GM12878 (cell line): ENCODE results near the gene C2CD4D. TPM values are rescaled to one million over a fixed set of nuclear protein-coding genes. Genes with fewer than 3 reads are reported as not detected.

ENCODE experiments used
- ATAC-seq: fragments of 200-7000 bp; cut with Tn5 transposase; 3 replicates; pipeline ENCODE4 v1.9.1; 2020; ENCODE audit warnings: mild to moderate bottlenecking, moderate library complexity
- BruUV-seq: library from RNA; stranded (reverse); fragments of 400-500 nt; replicated peaks from 2 replicates; lab custom pipeline; 2021; lab: Mats Ljungman, UMichigan
- CTCF ChIA-PET: fragments of 300-600 bp; sonication (Branson Sonifier 250); formaldehyde crosslinking; extraction: SDS; loops from one replicate; lab custom pipeline; 2021; ENCODE audit warnings: inconsistent platforms; lab: Yijun Ruan, JAX
- POLR2A ChIA-PET: fragments of 350-600 bp; formaldehyde crosslinking; extraction: SDS; loops from one replicate; lab custom pipeline; 2021; ENCODE audit warnings: inconsistent platforms; lab: Charles Lee
- RAD21 ChIA-PET: fragments of 300-600 bp; sonication (Branson Sonifier 250); formaldehyde crosslinking; loops from one replicate; lab custom pipeline; 2023; ENCODE audit warnings: antibody characterized with exemption; ENCODE audit not compliant: unreplicated experiment; lab: Charles Lee
- SMC1A ChIA-PET: fragments of 300-600 bp; sonication (Branson Sonifier 250); formaldehyde crosslinking; loops from one replicate; lab custom pipeline; 2023; ENCODE audit not compliant: unreplicated experiment, uncharacterized antibody; lab: Charles Lee
- DNase-seq: peaks from one replicate; pipeline ENCODE4 v3.0.0-alpha.2; 2011; ENCODE audit warnings: low read depth, low spot score
- FAIRE-seq: peaks from 3 replicates; lab custom pipeline; 2011; peaks lifted over from hg19 to GRCh38; lab: Jason Lieb, UNC
- H2AFZ ChIP-seq: 2 replicates; pipeline ENCODE4 v1.6.0; 2011; ENCODE audit warnings: low read depth, low read length, control low read depth; ENCODE audit not compliant: control insufficient read depth
- H3K27ac ChIP-seq: 2 replicates; pipeline ENCODE4 v1.5.1; 2011; ENCODE audit warnings: control low read depth; ENCODE audit not compliant: control insufficient read depth, insufficient read depth
- H3K27me3 ChIP-seq, 2 experiments: replicated peaks in 1 of 2; 2 replicates each; pipeline versions ENCODE4 v1.6.0 to v1.6.1; 2011; ENCODE audit warnings: low read length in 1 of 2; ENCODE audit not compliant: control insufficient read depth in 2 of 2, insufficient read depth in 2 of 2
- H3K36me3 ChIP-seq, 2 experiments: 2 replicates each; pipeline ENCODE4 v1.5.1; 2011; ENCODE audit warnings: low read length in 1 of 2; ENCODE audit not compliant: control insufficient read depth in 2 of 2, insufficient read depth in 2 of 2
- H3K4me1 ChIP-seq: 2 replicates; pipeline ENCODE4 v1.6.1; 2011; ENCODE audit warnings: mild to moderate bottlenecking, low read length, moderate library complexity, mixed read lengths; ENCODE audit not compliant: control insufficient read depth, insufficient read depth
- H3K4me2 ChIP-seq: 2 replicates; pipeline ENCODE4 v1.6.0; 2011; ENCODE audit warnings: control low read depth; ENCODE audit not compliant: control insufficient read depth, insufficient read depth
- H3K4me3 ChIP-seq: fragments of 200-600 bp; sonication (generic); 2 replicates; pipeline ENCODE4 v1.5.1; 2016
- H3K79me2 ChIP-seq: 2 replicates; pipeline ENCODE4 v1.6.0; 2011; ENCODE audit warnings: low read length; ENCODE audit not compliant: control insufficient read depth, insufficient read depth
- H3K9ac ChIP-seq: 2 replicates; pipeline ENCODE4 v1.8.0; 2011; ENCODE audit warnings: low read length, control low read depth, mixed read lengths; ENCODE audit not compliant: control insufficient read depth, insufficient read depth
- H3K9me3 ChIP-seq: replicated peaks from 3 replicates; pipeline ENCODE4 v1.5.1; 2011; ENCODE audit warnings: mild to moderate bottlenecking, low read length; ENCODE audit not compliant: control insufficient read depth, insufficient read depth
- H4K20me1 ChIP-seq: 2 replicates; pipeline ENCODE4 v1.6.0; 2011; ENCODE audit not compliant: control insufficient read depth, insufficient read depth
- CREM ChIP-seq: IDR thresholded peaks from 2 replicates; pipeline ENCODE4 v1.6.1; 2014; ENCODE audit warnings: antibody characterized with exemption, low read depth
- CTCF ChIP-seq, 3 experiments: IDR thresholded peaks in 2 of 3; conservative IDR thresholded peaks in 1 of 3; 2 replicates each; pipeline ENCODE4 v1.5.1; 2011; ENCODE audit warnings: low read depth in 3 of 3, low read length in 3 of 3, mild to moderate bottlenecking in 3 of 3, control low read depth in 2 of 3, moderate library complexity in 2 of 3, inconsistent platforms in 1 of 3, mixed read lengths in 1 of 3; ENCODE audit not compliant: control insufficient read depth in 2 of 3, insufficient read depth in 1 of 3; ENCODE audit errors: extremely low read depth in 1 of 3
- RELA ChIP-seq: fragments of 450-650 bp; IDR thresholded peaks from 2 replicates; pipeline ENCODE4 v1.8.0; 2014; ENCODE audit warnings: borderline replicate concordance; ENCODE audit not compliant: partially characterized antibody
- SP1 ChIP-seq: IDR thresholded peaks from one replicate; pipeline ENCODE4 v1.6.1; 2011; ENCODE audit warnings: low read depth, low read length
- TCF7 ChIP-seq: IDR thresholded peaks from 2 replicates; pipeline ENCODE4 v1.6.1; 2014; ENCODE audit warnings: antibody characterized with exemption, borderline replicate concordance
- WGBS: methylation state at CpG from one replicate; pipeline ENCODE4 v1.1.6; 2016; ENCODE audit warnings: low lambda C conversion rate; ENCODE audit not compliant: insufficient replicate concordance, insufficient coverage; ENCODE audit errors: missing lambda C conversion rate; 5-methylcytosine and 5-hydroxymethylcytosine counted together
- in situ Hi-C: fragments of 300-500 bp; cut with MboI; formaldehyde crosslinking; loops from 9 replicates; pipeline ENCODE4 v1.14.3; 2018; ENCODE audit warnings: mixed read lengths
- intact Hi-C: fragments of 100-400 bp; cut with micrococcal nuclease; formaldehyde crosslinking; loops from one replicate; pipeline ENCODE4 v1.14.2; 2022; ENCODE audit not compliant: unreplicated experiment
- polyA plus RNA-seq, 11 experiments: library from polyadenylated mRNA; depleted of rRNA in 4 of 11; unstranded in 6 of 11; stranded (reverse) in 5 of 11; fragments of >200 nt; fragmentation: Nextera tagmentation in 4 of 11; fragmentation: Illumina TruSeq in 1 of 11; extraction: Ambion mirVana in 4 of 11; extraction: Trizol in 1 of 11; gene quantifications; 1 replicate in 1 of 11; 2 replicates in 10 of 11; pipeline versions ENCODE4 v1.2.1 to v1.2.3, GENCODE V29; 2011 to 2016; ENCODE audit warnings: inconsistent platforms in 2 of 11, missing spikeins in 2 of 11, low read depth in 1 of 11
- total RNA-seq, 4 experiments: library from RNA; depleted of rRNA in 3 of 4; stranded (reverse); fragments of >200 nt in 3 of 4; fragmentation: Illumina TruSeq in 1 of 4; extraction: Trizol in 1 of 4; gene quantifications; 2 replicates each; pipeline versions ENCODE4 v1.2.1 to v1.2.3, GENCODE V29; 2013 to 2021

C2CD4D gene
- total and polyA plus RNA-seq, 10 of the 15 experiments (the other 5 are each of a cell fraction or from before 2014, with no cell fraction given): 0.03 to 0.67 (median 0.13) TPM; not detected in 4

GRCh38 chr1:151819227-151819835 lies 20.3 kb downstream of the C2CD4D start:
- ATAC-seq: no peak
- WGBS: 47% methylated on average over 12 of the region's 12 CpGs

More at GRCh38 chr1:151819227-151819835, 20.3 kb downstream of the C2CD4D start:
- in situ Hi-C loops: no loop called here
- Histone ChIP-seq H3K4me2 (no peak overlapping the region), H3K27me3 (peaks cover 0 to 1% of the 10 kb centered on the region in 2 experiments; a peak in 2 of 4 replicates), H4K20me1 (no peaks in the 10 kb centered on the region), H3K4me1 (peaks cover 5% of the 10 kb centered on the region), H3K9ac (no peak overlapping the region), H3K79me2 (no peaks in the 10 kb centered on the region), H3K27ac (no peak overlapping the region), H3K9me3 (no peaks in the 10 kb centered on the region), H3K4me3 (no peak overlapping the region), H2AFZ (no peak overlapping the region), H3K36me3 (no peaks in the 10 kb centered on the region)
- intact Hi-C loops: no loop called here
- no TSS peak for BruUV-seq
- POLR2A ChIA-PET: interaction anchor here (1.2 kb wide), 1 partner anchor 8 kb away, joined by 3 read pairs; no protein-coding TSS in a partner anchor
- SMC1A ChIA-PET: interaction anchor here (1.0 kb wide), 1 partner anchor 13 kb away, joined by 3 read pairs; no protein-coding TSS in a partner anchor
- CTCF ChIA-PET: no interaction called here
- RAD21 ChIA-PET: no interaction called here
- FAIRE-seq (no peak), DNase-seq (no peak)
- TF ChIP-seq CTCF (IDR thresholded peaks at IDR 0.05 in 2 of 3, conservative IDR thresholded peaks at IDR 0.05 in 1 of 3; ENCODE audit: control insufficient read depth in 2 of 3, extremely low read depth in 1 of 3, insufficient read depth in 1 of 3, low read depth in 3 of 3, low read length in 3 of 3): no peak
- TF ChIP-seq TCF7: no peak
- no peak for TF ChIP-seq SP1
- TF ChIP-seq CREM: no peak
- TF ChIP-seq RELA: no peak
